ENCODE results near the gene XAGE1A.
"Not testable (repeated sequence)": the region's sequence is repeated elsewhere in the genome, so short reads cannot be mapped to it uniquely, and the experiment has no call there.

The XAGE1A gene

DNA sequence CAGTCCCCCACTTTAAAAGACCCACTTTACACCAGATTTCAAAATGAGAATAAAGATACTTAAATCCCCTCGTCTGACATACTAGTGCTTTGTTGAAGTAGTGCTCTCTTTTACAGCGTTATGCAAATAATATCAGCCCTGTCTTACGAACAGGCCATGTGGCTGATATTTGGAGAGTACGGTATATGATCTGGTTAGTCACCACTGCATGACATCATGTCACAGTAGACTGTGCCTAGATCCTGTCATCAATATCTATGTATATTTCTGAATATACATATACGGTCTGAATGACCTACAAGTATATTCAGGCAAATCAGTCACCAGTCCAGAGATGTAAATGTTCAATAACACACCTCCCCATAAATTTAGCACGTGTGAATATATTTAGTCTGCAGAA is 46.7 kb downstream of the XAGE1A start:
- TF ChIP-seq, protein P1, sequence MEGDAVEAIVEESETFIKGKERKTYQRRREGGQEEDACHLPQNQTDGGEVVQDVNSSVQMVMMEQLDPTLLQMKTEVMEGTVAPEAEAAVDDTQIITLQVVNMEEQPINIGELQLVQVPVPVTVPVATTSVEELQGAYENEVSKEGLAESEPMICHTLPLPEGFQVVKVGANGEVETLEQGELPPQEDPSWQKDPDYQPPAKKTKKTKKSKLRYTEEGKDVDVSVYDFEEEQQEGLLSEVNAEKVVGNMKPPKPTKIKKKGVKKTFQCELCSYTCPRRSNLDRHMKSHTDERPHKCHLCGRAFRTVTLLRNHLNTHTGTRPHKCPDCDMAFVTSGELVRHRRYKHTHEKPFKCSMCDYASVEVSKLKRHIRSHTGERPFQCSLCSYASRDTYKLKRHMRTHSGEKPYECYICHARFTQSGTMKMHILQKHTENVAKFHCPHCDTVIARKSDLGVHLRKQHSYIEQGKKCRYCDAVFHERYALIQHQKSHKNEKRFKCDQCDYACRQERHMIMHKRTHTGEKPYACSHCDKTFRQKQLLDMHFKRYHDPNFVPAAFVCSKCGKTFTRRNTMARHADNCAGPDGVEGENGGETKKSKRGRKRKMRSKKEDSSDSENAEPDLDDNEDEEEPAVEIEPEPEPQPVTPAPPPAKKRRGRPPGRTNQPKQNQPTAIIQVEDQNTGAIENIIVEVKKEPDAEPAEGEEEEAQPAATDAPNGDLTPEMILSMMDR (IDR thresholded peaks at IDR 0.05; ENCODE audit: borderline replicate concordance, extremely low read depth, low read length, poor library complexity, severe bottlenecking) = no peak
- TF ChIP-seq EZH2 (IDR thresholded peaks at IDR 0.05; ENCODE audit: borderline replicate concordance, low read depth, low read length, severe bottlenecking) = no peak
- DNase-seq = no peak
- H3K27me3 ChIP-seq (ENCODE audit: insufficient read depth, low read length, poor library complexity) = no peaks in the 10 kb centered on the region
- H3K79me2 ChIP-seq (ENCODE audit: insufficient read depth, low read length) = no peaks in the 10 kb centered on the region
- no peak overlapping the region for H3K4me2 ChIP-seq (ENCODE audit: insufficient read depth, low read length)
- H3K27ac ChIP-seq (ENCODE audit: low read length) = no peak overlapping the region
- ATAC-seq (ENCODE audit: insufficient read depth, low read depth) = no peak
- H4K20me1 ChIP-seq (ENCODE audit: insufficient read depth, low read length) = no peaks in the 10 kb centered on the region
- no peak overlapping the region for H3K4me3 ChIP-seq (ENCODE audit: low read depth in 1 of 2, low read length in 2 of 2)
- H2AFZ ChIP-seq (ENCODE audit: low read depth, low read length) = no peak overlapping the region
- H3K9me3 ChIP-seq (ENCODE audit: insufficient read depth, low read length, severe bottlenecking) = no peaks in the 10 kb centered on the region
- H3K36me3 ChIP-seq (ENCODE audit: insufficient read depth, low read length) = no peaks in the 10 kb centered on the region
- H3K9ac ChIP-seq (ENCODE audit: low read depth, low read length) = no peak overlapping the region
- H3K4me1 ChIP-seq (ENCODE audit: insufficient read depth, low read length) = no peaks in the 10 kb centered on the region

DNA sequence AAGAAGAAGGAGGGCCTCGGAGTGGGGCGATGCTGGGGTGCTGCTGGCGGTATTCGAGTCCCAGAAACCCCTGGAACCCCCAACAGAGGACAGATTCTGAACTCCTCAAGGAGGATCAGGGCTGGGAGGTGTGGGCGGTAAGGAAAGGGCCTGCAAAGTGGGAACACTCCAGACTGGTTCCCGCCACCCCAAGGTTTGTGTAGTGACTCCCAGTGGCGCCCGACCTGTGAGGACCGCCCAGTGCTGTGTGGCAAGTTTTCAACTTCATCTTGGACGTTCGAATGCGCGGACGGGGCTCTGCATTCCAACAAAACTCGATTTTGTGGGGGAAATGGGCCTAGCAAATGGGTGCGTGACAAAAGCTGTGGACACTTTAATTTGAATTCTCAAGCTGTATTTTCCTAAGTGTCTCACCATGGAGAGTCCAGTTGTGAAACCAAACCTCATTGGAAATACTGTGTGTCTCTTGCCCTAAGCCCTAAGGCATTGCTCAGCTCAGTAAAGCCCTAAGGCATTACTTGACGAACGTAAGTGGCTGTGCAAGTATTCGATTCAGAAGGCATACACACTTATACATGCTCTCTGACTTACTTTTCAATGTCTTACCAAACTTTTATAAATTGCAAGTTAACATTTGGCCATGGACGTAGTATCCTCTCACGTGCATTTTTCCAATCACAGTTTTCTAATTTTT is 48.7 kb downstream of the XAGE1A start:
- Histone ChIP-seq H3K9ac (ENCODE audit: low read depth, low read length) (no peak overlapping the region), H3K27ac (ENCODE audit: low read length) (no peak overlapping the region), H3K4me2 (ENCODE audit: insufficient read depth, low read length) (no peak overlapping the region), H3K79me2 (ENCODE audit: insufficient read depth, low read length) (no peaks in the 10 kb centered on the region), H3K4me3 (ENCODE audit: low read depth in 1 of 2, low read length in 2 of 2) (no peak overlapping the region), H4K20me1 (ENCODE audit: insufficient read depth, low read length) (no peaks in the 10 kb centered on the region), H2AFZ (ENCODE audit: low read depth, low read length) (no peak overlapping the region), H3K36me3 (ENCODE audit: insufficient read depth, low read length) (no peaks in the 10 kb centered on the region), H3K4me1 (ENCODE audit: insufficient read depth, low read length) (no peaks in the 10 kb centered on the region), H3K9me3 (ENCODE audit: insufficient read depth, low read length, severe bottlenecking) (no peaks in the 10 kb centered on the region), H3K27me3 (ENCODE audit: insufficient read depth, low read length, poor library complexity) (no peaks in the 10 kb centered on the region)
- TF ChIP-seq EZH2 (IDR thresholded peaks at IDR 0.05; ENCODE audit: borderline replicate concordance, low read depth, low read length, severe bottlenecking) = no peak
- TF ChIP-seq, protein P1 (IDR thresholded peaks at IDR 0.05; ENCODE audit: borderline replicate concordance, extremely low read depth, low read length, poor library complexity, severe bottlenecking) = no peak
- no peak for ATAC-seq (ENCODE audit: insufficient read depth, low read depth)
- no peak for DNase-seq

DNA sequence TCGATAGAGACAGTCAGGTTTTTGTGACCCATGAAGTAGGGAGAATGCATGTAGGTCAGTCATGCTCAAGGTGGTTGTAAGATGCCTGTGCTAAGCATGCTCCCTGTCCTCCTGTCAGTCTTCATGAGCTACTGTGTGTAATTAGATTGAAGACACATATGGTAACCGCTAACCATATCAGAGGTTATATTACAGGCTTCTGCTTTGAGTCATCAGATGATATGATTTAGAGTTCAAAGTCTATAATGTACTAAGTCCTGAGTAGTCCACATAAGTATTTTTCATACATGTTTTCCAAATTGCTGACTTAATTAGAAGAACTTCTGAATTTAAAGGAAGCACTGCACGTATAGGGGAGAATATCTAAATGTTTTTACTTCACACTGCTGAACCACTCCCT is 53.2 kb downstream of the XAGE1A start:
- not testable (repeated sequence) for H3K36me3 ChIP-seq (ENCODE audit: insufficient read depth, low read length); H3K4me2 ChIP-seq (ENCODE audit: insufficient read depth, low read length); H3K27me3 ChIP-seq (ENCODE audit: insufficient read depth, low read length, poor library complexity); DNase-seq; H3K9ac ChIP-seq (ENCODE audit: low read depth, low read length); ATAC-seq (ENCODE audit: insufficient read depth, low read depth); H3K27ac ChIP-seq (ENCODE audit: low read length); H3K4me1 ChIP-seq (ENCODE audit: insufficient read depth, low read length); H3K79me2 ChIP-seq (ENCODE audit: insufficient read depth, low read length); H3K4me3 ChIP-seq (ENCODE audit: low read depth in 1 of 2, low read length in 2 of 2); H3K9me3 ChIP-seq (ENCODE audit: insufficient read depth, low read length, severe bottlenecking); H2AFZ ChIP-seq (ENCODE audit: low read depth, low read length); H4K20me1 ChIP-seq (ENCODE audit: insufficient read depth, low read length)
